Measurements from ENCODE around the gene SLC6A17.

Gene SLC6A17

DNA sequence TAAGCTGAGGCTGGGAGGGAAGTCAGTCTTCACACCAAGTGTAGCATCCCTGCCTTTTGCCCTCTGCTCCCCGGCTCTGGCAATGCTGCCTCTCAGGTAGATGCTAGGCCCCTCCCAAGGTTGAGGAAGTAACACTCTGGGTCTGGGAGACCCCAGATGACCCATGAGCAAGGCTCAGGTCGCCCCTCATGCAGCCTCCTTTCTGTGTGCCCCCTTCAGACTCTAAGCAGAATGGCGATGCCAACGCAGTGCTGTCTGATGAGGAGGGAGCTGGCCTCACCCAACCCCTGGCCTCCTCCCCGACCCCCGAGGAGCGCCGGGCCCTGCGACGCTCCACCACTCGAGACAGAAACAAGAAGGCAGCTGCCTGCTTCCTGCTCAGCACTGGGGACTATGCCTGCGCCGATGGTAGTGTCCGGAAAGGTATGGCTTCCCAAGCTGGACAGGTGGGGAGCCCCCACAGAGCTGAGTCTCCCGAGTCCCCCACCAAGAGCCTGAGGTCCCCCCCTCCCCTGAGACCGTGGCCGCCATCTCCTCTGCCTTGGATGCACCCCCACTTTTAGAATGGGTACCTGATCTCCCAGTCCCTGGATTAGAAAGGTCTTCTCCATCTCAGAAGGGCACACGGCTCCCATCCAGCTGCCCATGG, 75.6 kb downstream of the SLC6A17 start:
- no peak overlapping the region for H3K4me3 ChIP-seq (ENCODE audit: low read length)
- TF ChIP-seq, protein P1, sequence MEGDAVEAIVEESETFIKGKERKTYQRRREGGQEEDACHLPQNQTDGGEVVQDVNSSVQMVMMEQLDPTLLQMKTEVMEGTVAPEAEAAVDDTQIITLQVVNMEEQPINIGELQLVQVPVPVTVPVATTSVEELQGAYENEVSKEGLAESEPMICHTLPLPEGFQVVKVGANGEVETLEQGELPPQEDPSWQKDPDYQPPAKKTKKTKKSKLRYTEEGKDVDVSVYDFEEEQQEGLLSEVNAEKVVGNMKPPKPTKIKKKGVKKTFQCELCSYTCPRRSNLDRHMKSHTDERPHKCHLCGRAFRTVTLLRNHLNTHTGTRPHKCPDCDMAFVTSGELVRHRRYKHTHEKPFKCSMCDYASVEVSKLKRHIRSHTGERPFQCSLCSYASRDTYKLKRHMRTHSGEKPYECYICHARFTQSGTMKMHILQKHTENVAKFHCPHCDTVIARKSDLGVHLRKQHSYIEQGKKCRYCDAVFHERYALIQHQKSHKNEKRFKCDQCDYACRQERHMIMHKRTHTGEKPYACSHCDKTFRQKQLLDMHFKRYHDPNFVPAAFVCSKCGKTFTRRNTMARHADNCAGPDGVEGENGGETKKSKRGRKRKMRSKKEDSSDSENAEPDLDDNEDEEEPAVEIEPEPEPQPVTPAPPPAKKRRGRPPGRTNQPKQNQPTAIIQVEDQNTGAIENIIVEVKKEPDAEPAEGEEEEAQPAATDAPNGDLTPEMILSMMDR (conservative IDR thresholded peaks at IDR 0.05; ENCODE audit: low read length), result no peak
- DNase-seq (ENCODE audit: low read depth), result no peak

DNA sequence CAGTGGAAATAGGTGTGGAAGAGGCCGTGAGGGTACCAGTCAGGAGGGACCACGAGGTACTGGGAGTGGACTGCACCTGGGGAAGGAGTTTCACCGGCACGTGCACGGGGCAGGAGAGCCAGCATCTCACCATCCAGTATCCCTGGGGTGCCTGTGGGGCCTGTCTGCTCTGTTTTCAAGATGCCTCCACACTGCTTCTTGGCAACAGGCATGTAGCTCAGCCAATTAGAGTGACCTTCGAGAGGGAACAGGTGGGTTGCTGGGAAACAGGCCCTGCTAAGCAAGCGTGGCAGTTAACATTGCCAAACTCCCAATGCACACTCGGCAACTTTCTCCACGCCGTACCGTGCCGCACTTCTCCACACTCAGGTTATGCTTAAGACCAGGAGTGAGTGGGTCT, 77.5 kb downstream of the SLC6A17 start:
- H3K4me3 ChIP-seq (ENCODE audit: low read length), result no peak overlapping the region
- no peak for DNase-seq (ENCODE audit: low read depth)
- TF ChIP-seq, protein P1 (conservative IDR thresholded peaks at IDR 0.05; ENCODE audit: low read length), result no peak

DNA sequence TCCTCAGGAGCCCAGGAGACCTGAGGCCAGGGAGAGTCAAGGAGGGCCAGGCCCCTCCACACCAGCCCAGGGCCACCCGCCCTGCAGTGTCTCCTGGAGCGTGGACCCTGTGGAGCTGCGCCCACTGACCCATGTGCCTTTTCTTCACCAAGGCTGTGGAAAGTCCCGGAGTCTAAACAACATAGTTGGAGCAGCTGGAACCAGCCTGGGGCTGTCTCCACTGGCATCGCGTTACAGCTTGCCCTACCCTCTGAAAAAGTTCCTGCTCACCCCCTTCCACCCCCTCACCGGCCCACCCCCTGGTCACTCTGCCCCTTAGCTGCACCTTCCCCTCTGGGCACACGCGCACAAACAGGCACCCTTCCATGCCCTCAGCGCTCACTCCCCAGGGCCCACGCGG, 78.1 kb downstream of the SLC6A17 start:
- DNase-seq (ENCODE audit: low read depth), result no peak
- no peak overlapping the region for H3K4me3 ChIP-seq (ENCODE audit: low read length)
- TF ChIP-seq, protein P1 (conservative IDR thresholded peaks at IDR 0.05; ENCODE audit: low read length), result no peak

DNA sequence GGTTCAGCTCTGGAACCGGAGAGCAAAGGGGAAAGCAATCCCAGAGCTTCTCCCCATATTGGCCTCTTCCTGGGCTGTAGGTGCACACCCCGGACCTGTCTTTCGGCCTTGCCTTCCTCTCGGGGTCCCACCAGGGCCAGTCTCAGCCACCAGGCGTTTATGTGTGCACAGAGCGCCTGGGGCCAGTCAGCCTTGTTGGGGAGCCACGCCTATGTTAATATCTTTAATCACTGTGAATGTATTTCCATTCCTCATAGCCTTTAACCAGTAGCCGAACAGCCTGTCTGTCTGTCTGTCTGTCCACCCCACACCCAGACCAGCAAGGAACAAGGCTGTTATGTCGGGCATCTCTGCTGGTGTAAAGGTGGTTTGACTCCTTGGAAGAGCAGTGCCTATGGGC, 78.6 kb downstream of the SLC6A17 start:
- no peak for DNase-seq (ENCODE audit: low read depth)
- no peak overlapping the region for H3K4me3 ChIP-seq (ENCODE audit: low read length)
- TF ChIP-seq, protein P1 (conservative IDR thresholded peaks at IDR 0.05; ENCODE audit: low read length), result no peak

DNA sequence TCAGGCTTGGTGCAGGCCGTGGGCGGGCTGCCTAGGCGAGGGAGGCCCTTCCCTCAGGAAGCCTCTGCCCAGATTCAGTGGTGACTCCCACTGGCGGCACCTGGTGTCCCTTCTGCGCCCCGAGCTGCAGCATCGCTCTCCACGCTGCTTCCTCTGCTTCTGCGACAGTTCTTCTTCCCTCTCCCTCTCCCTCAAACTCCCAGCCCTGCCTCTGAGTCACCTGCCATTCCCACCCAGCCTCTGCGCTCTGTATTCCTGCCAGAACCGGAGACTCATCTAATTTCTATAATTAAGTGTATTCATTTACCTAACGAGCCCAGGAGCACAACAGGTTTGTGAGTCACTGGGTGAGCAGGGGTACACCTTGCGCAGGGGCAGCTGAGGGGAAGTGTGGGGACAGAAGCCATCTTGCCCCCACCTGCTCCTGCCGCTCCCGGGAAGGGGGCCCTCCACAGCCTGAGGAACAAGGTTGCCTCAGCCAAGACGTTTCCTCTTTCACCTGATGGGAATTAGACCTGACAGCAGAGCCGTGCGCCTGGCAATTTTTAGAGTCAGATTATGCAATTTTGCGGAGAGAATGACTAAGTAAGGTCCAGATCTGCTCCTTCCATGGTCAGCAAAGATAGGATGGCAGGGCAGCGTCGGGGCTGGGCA, 79.2 kb downstream of the SLC6A17 start:
- TF ChIP-seq, protein P1 (conservative IDR thresholded peaks at IDR 0.05; ENCODE audit: low read length), result no peak
- no peak overlapping the region for H3K4me3 ChIP-seq (ENCODE audit: low read length)
- no peak for DNase-seq (ENCODE audit: low read depth)

DNA sequence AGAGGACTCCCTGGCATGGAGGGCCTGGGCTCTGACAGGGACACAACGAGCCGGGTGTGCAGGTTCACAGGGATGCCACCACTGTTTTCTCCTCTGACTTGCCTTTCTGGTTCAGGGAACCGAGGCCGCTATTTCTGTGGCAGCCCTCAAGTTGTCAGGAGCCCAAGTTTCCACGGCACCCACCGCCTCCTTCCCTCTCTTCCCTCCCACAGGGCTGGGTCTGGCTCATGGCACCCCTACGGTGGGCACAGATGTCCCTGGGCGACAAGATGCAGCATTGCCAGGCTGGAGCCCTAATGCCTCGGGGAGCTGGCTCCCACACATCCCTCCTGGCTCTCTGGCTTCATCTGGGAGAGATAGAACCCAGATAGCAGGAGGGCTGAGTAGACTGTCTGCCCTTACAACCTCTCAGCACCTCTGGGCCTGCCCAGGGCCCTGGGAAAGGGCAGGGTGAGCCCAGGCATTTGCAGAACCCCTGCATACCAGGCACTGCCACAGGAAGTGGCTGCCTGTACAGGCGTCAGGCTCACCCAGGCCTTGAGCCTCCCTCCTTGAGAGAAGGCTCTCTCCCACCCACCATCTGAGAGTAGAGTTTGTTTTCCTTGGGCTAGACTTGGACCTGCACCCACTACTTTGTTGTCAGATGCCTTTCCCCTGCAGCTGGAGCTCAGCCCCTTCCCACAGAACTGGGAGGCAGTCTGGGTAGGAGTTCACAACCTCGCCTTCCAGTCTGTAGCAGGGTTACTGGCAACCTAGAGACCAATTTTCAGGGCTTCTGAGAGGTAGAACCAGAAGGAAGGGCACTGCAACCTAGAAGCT, 80.3 kb downstream of the SLC6A17 start:
- DNase-seq (ENCODE audit: low read depth), result no peak
- TF ChIP-seq, protein P1 (conservative IDR thresholded peaks at IDR 0.05; ENCODE audit: low read length), result no peak
- H3K4me3 ChIP-seq (ENCODE audit: low read length), result no peak overlapping the region

Data from AG10803 (cell line).